DOHH2 (cell line): ENCODE measurements around the gene ZNF83.
"Not testable (repeated sequence)": the region's sequence is repeated elsewhere in the genome, so short reads cannot be mapped to it uniquely, and the experiment has no call there.

Experiments
- H3F3A ChIP-seq: fragments of 200-600 bp; sonication (generic), shearing (Covaris generic); 2 replicates; pipeline ENCODE4 v1.6.0; 2016; ENCODE audit warnings: antibody characterized with exemption, mild to moderate bottlenecking; ENCODE audit not compliant: control insufficient read depth, insufficient read depth
- H3K27ac ChIP-seq: fragments of 200-600 bp; sonication (generic); 2 replicates; pipeline ENCODE4 v1.5.1; 2014; ENCODE audit warnings: low read depth, mild to moderate bottlenecking, low read length, moderate library complexity
- H3K27me3 ChIP-seq: fragments of 200-600 bp; sonication (generic); 2 replicates; pipeline ENCODE4 v1.6.1; 2014; ENCODE audit warnings: mild to moderate bottlenecking, low read length, mixed read lengths; ENCODE audit not compliant: control insufficient read depth
- H3K36me3 ChIP-seq: fragments of 200-600 bp; sonication (generic); 2 replicates; pipeline ENCODE4 v1.6.1; 2014; ENCODE audit warnings: mild to moderate bottlenecking, low read length, moderate library complexity, mixed read lengths; ENCODE audit not compliant: control insufficient read depth
- H3K4me1 ChIP-seq: fragments of 200-600 bp; sonication (generic); 2 replicates; pipeline ENCODE4 v1.6.1; 2014; ENCODE audit warnings: mild to moderate bottlenecking, low read length, mixed read lengths; ENCODE audit not compliant: control insufficient read depth
- H3K4me2 ChIP-seq: fragments of 200-600 bp; sonication (generic); 2 replicates; pipeline ENCODE4 v1.6.0; 2014; ENCODE audit warnings: mild to moderate bottlenecking, low read length, moderate library complexity
- H3K4me3 ChIP-seq: fragments of 200-600 bp; sonication (generic); 2 replicates; pipeline ENCODE4 v1.5.1; 2014; ENCODE audit warnings: mild to moderate bottlenecking, low read length, mixed read lengths
- H3K79me2 ChIP-seq: fragments of 200-600 bp; sonication (generic); 2 replicates; pipeline ENCODE4 v1.6.1; 2014; ENCODE audit warnings: mild to moderate bottlenecking, low read length, mixed read lengths; ENCODE audit not compliant: control insufficient read depth
- H3K9me2 ChIP-seq: fragments of 200-600 bp; sonication (generic); replicated peaks from 2 replicates; pipeline ENCODE4 v1.6.1; 2014; ENCODE audit warnings: mild to moderate bottlenecking, low read length, mixed read lengths; ENCODE audit not compliant: control insufficient read depth
- H3K9me3 ChIP-seq: fragments of 200-600 bp; sonication (generic); 2 replicates; pipeline ENCODE4 v1.6.1; 2014; ENCODE audit warnings: antibody characterized with exemption, low read length, mixed read lengths; ENCODE audit not compliant: control insufficient read depth, insufficient read depth
- H4K20me1 ChIP-seq: fragments of 200-600 bp; sonication (generic); 2 replicates; pipeline ENCODE4 v1.6.0; 2014; ENCODE audit warnings: low read depth, mild to moderate bottlenecking, antibody characterized with exemption, low read length, moderate library complexity; ENCODE audit not compliant: control insufficient read depth, insufficient read depth
- CTCF ChIP-seq: fragments of 200-600 bp; sonication (generic); IDR thresholded peaks from one replicate; pipeline ENCODE4 v1.5.1; 2014; ENCODE audit warnings: antibody characterized with exemption, mild to moderate bottlenecking, low read depth, low read length; ENCODE audit not compliant: poor library complexity, severe bottlenecking
- EZH2phosphoT487 ChIP-seq: fragments of 200-600 bp; sonication (generic); IDR thresholded peaks from 2 replicates; pipeline ENCODE4 v1.6.1; 2017; ENCODE audit warnings: borderline replicate concordance, mild to moderate bottlenecking, antibody characterized with exemption, low read length, moderate library complexity, mixed read lengths

Gene ZNF83

GRCh38 chr19:52570000-52570861, 67.9 kb downstream of the ZNF83 start, which contains the start of gene ZNF701:
TSS of gene ZNF701 (plus strand) at chr19:52570287. CDS start at chr19:52574148, 3,861 bp downstream.
- TF ChIP-seq CTCF, result no peak
- TF ChIP-seq EZH2phosphoT487, result no peak
- Histone ChIP-seq H3K27ac (peak within 1 kb of the TSS; percentile 79), H3K4me2 (peak within 1 kb of the TSS; percentile 82)

GRCh38 chr19:52569638-52569999, 68.5 kb downstream of the ZNF83 start:
- H3F3A ChIP-seq, H3K4me1 ChIP-seq, H3K27me3 ChIP-seq, H3K27ac ChIP-seq, H3K9me2 ChIP-seq, H3K9me3 ChIP-seq, H4K20me1 ChIP-seq: not testable (repeated sequence)
- Histone ChIP-seq H3K4me2 (peak overlapping the region; percentile 82), H3K4me3 (peak overlapping the region; percentile 84), H3K79me2 (peaks cover 25% of the 10 kb centered on the region), H3K36me3 (peaks cover 25% of the 10 kb centered on the region)

More at GRCh38 chr19:52570000-52570861, 67.9 kb downstream of the ZNF83 start, which contains the start of gene ZNF701:
- 0 out of 2 replicates have a peak, but pooled peaks cover 3% of the 10 kb centered on the region for H3K4me1 ChIP-seq
- peak within 1 kb of the TSS; percentile 84 for H3K4me3 ChIP-seq
- no peaks in the 10 kb centered on the region for H3K27me3 ChIP-seq
- 0 out of 2 replicates have a peak, but pooled peaks cover 2% of the 10 kb centered on the region for H3F3A ChIP-seq
- no peaks in the 10 kb centered on the region for H3K9me2 ChIP-seq
- H4K20me1 ChIP-seq, result no peaks in the 10 kb centered on the region
- H3K9me3 ChIP-seq, result no peaks in the 10 kb centered on the region
- peaks cover 25% of the 10 kb centered on the region for H3K36me3 ChIP-seq
- peaks cover 25% of the 10 kb centered on the region for H3K79me2 ChIP-seq

GRCh38 chr19:52567921-52568320, 70.2 kb downstream of the ZNF83 start:
- H3K9me3 ChIP-seq, result no peaks in the 10 kb centered on the region
- H3K4me3 ChIP-seq, result no peak overlapping the region

More at GRCh38 chr19:52567921-52568320, 70.2 kb downstream of the ZNF83 start:
- Histone ChIP-seq H4K20me1 (no peaks in the 10 kb centered on the region), H3K27me3 (no peaks in the 10 kb centered on the region), H3K4me2 (no peak overlapping the region), H3K79me2 (peaks cover 24% of the 10 kb centered on the region), H3K27ac (no peak overlapping the region), H3K36me3 (peaks cover 20% of the 10 kb centered on the region), H3K4me1 (0 out of 2 replicates have a peak, but pooled peaks cover 3% of the 10 kb centered on the region), H3K9me2 (no peaks in the 10 kb centered on the region), H3F3A (0 out of 2 replicates have a peak, but pooled peaks cover 2% of the 10 kb centered on the region)
- TF ChIP-seq EZH2phosphoT487 (no peak), CTCF (no peak)
